Caki2 (cell line): ENCODE results near the gene HSPB7. TPM values are rescaled to one million over a fixed set of nuclear protein-coding genes. Genes with fewer than 3 reads are reported as not detected.
"Not testable (repeated sequence)": the region's sequence is repeated elsewhere in the genome, so short reads cannot be mapped to it uniquely, and the experiment has no call there.

ENCODE experiments used
- DNase-seq: peaks from one replicate; pipeline ENCODE4 v3.0.0-alpha.2; 2015; ENCODE audit warnings: low read depth
- in situ Hi-C: cut with HindIII; loops from 2 replicates; pipeline ENCODE4 v1.10.0; 2016; ENCODE audit warnings: low sequenced_read_pairs, low pct_unique_long_range_greater_than_20kb, mixed read lengths
- total RNA-seq: library from RNA; depleted of rRNA; stranded (reverse); fragments of >200 nt; shearing (Covaris generic); gene quantifications from 2 replicates; pipeline ENCODE4 v1.2.3, GENCODE V29; 2014; ENCODE audit warnings: low replicate concordance

The HSPB7 gene
- total RNA-seq, 1 experiment from 2014 or later: not detected

DNA sequence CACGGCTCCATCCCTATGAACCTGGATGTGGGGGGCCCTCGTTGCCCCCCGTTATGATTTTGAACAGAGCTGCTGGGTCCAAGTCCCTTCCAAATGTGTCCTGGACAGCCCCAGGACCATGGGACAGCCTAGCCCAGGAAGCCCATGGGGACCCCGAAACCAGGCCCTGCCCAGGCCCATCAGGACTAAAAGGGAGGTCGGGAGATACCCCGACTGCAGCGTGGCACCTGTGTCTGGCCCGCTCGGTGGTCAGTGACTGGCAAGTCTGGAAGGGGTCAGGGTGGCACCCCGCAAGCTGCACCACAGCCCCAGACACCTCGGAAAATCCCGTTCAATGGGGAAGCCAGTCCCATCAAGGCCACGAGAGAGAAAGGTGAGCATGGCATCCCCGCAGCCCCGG lies 24.2 kb downstream of the HSPB7 start:
- in situ Hi-C loops: no loop called here
- no peak for DNase-seq

DNA sequence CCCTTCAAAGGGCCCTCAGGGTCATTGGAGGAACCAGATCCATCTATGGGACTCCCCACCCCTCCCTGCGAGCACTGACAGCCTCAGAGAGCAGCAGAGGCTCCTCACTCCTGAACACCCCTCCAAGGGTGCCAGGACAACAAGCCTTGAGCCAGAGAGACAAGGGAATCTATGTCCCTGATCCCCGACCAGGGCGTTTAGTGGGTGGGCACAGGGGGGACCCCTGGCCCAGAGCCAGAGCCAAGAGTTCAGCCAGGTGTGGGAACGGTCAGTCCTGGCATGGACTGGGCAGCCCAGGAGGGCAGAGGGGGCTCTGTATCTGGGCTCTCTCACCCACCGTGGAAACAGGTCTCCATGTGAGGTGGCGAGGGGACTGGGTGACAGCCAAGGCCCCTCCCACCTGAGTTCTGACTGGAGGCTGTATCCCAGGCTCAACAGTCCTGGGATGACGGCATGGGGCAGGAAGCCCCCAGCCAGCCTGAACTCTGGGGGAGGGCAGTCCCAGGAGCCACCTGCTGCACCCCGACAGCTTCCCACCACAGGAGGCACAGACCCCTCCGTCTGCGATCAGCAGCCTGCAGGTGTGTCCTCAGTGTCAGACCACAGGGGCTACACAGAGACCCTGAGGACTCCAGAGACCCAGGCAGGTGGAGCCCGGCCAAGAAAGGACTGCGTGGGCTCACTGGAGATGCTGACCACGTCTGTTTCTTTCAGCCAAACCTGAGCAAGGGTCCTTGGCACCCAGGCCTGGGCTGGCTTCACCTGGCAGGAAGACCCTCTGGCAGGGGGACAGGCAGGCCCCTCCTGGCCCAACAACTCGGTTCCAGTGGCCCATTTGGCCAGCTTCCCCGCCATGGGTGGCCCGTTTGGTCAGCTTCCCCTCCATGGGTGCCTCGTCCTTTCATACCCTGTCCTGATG lies 25.0 kb downstream of the HSPB7 start:
- in situ Hi-C loops: no loop called here
- no peak for DNase-seq

DNA sequence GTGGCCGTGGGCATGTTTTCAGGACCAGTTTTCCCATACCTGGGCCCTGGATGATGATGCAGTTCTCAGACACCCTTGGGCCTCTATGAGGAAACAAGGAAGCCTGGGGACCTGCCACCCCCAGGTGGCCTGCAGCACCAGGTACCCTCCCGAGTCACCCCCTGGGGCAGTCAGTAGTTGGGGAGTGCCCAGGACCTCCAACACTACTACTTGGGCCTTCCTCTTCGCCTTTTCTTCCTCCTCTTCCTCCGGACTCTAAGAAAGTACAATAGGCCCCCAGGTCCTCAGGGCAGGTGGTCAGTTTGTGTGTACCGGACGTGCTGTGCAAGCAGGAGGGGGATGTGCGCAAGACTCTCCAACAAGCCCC lies 25.7 kb downstream of the HSPB7 start:
- no peak for DNase-seq
- in situ Hi-C loops: no loop called here

DNA sequence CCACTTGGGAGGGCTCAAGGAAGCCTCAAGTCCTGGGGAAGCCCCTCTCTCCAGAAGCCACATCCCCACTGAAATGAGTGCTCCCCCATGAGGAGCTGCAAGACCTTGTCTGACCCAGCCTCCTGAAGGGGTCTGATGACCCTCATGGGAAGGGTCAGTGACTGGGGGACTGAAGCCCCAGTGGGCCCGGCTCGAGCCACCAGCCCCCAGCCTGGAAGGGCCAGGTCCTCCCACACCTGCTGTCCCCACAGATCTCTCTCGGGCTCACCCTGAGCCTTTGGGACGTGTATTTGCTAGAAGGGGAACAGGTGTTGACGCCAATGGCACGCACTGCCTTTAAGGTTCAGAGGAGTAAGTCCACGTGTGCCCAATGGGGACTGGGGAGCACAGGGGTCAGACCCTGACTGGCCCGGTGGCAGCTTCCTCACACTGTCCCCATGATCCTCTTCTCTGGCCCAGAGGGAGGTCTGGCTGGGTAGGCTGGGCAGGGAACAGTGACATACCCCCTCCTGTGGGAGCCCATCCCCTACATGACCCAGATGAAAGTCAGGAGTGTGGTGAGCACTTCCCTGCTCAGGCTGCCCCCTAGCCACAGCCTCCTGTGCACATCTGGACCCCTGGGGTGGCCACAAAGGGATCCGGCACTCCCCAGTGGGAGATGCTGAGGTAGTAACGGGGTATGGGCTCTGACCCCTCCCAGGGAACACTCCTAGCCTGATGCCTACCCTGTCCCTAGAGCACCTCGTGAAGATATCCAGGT lies 26.2 kb downstream of the HSPB7 start:
- in situ Hi-C loops: no loop called here
- no peak for DNase-seq

DNA sequence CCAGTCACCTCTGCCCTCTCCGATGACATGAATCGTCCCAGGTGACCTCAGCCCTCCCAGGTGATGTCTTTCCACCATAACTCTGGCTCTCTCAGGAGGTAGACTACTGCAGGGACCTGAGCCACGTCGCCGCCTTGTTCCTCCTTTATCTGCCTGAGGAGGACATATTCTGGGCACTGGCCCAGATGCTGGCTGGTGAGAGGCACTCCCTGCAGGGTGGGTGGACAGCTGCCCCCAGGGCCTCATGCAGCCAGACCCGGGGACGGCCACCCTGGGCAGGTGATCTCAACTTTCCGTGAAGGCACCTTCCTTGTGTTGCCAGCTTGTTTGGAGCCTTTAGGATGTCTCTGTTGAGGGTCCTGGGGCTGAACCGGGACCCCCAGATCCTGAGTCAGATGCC lies 28.1 kb downstream of the HSPB7 start:
- DNase-seq: no peak
- in situ Hi-C loops: no loop called here

DNA sequence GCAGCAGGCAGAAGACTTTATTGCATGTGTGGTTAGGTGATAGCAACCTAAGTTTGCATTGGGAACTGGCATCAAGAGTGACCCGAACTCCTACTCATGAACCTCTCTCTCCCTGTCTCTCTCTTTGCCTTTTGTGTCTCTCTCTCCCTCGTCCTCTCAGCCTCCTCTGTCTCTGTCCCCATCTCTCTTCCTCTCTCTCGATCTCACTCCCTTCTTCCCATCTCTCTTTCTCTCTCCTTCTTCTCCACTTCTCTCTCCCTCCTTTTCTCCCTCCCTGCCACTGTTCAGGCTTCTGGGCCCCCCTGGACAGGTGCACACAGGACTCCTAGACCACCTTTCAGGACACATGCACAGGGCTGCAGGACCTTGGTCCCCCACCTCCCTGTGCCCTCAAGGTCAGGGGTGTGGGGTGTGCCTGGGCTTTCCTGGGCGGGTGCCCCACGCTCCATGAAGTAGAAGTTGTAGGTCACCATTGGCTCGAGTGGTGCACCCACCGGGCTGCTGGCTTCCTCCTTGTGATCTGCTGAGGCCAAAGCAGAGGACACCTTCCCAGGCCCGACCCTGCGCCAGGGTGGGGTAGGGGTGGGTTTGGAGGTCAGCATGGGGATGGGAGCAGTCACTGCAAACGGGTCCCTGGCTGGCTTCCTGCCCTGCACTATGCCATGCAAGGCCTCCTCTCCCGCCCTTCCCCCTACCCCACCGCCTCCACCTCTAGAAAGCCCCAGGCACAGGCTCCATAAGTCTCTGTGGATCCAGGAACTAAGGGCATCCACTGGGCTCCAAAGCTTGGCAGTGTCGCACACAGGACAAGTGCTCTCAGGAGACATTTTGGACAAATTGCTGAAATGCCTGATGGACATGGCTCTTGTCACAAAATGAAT lies 28.7 kb downstream of the HSPB7 start:
- no peak for DNase-seq
- in situ Hi-C loops: no loop called here

DNA sequence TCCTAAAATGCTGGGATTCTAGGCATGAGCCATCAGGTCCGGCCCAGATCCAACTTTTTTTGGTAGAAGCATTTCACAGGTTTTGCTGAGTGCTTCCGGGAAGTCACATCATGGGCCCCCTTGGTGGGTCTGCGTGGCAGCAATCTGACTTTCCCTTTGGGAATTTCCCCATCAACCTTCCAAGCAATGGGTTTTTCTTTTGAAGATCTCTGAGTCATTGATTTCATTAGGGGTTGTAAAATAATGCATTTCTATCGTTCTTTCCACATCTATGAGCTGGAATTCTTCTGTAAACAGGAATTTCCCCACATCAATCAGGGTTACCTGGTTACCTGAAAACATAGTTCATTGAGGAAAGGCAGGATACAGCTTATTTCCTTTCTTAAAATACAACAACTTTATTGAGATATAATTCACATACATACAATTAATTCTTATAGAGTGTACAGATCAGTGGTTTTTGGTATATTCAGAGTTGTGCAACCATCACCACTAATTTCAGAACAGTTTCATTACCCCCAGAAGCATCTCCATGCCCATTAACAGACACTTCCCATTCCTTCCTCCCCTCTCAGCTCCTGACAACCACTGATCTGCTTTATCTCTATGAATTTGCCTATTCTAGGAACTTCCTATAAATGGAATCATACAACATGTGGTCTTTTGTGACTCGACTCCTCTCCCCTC lies 32.1 kb downstream of the HSPB7 start:
- in situ Hi-C loops: no loop called here
- DNase-seq: peak; percentile 13

DNA sequence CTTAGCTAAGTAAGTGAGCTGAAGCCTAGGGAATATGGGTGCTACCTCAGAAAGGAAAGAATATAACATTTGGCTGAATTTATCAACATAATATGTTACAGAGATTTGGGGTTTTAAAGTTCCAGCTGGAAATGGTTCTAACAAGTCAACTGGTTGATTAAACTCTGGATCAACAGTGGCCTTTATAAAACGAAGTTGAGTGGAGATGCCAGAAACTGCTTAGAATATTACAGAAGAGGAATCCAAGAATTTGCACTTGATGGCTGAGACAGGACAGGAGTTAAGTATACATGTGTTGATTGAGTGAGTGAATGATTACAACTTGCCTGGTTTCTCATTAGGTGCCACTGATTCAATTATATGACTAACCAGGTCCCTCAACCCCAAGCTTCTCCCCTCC lies 34.6 kb downstream of the HSPB7 start:
- in situ Hi-C loops: no loop called here
- DNase-seq: no peak

DNA sequence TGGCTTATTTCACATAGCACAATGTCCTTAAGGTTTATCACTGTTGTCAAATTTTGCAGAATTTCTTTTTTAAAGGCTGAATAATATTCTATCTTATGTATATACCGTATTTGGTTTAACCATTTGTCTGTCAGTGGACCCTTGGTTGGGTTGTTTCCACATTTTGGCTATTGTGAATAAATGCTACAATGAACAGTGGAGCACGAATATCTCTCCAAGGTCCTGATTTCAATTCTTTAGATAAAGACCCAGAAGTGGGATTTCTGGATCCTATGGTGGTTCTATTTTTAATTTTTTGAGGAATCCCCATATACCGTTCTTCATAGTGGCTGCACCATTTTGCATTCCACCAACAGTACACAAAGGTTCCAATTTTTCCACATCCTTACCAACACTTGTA lies 36.2 kb downstream of the HSPB7 start:
- no peak for DNase-seq
- in situ Hi-C loops: no loop called here

DNA sequence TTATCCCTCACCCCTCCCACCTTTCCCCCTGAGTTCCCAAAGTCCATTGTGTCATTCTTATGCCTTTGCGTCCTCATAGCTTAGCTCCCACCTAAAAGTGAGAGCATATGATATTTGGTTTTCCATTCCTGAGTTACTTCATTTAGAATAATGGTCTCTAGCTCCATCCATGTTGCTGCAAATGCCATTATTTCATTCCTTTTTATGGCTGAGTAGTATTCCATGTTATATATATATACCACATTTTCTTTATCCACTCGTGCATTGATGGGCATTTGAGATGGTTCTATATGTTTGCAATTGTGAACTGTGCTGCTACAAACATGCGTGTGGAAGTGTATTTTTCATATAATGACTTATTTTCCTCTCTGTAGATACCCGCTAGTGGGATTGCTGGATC lies 39.9 kb downstream of the HSPB7 start:
- DNase-seq, in situ Hi-C loops: not testable (repeated sequence)

DNA sequence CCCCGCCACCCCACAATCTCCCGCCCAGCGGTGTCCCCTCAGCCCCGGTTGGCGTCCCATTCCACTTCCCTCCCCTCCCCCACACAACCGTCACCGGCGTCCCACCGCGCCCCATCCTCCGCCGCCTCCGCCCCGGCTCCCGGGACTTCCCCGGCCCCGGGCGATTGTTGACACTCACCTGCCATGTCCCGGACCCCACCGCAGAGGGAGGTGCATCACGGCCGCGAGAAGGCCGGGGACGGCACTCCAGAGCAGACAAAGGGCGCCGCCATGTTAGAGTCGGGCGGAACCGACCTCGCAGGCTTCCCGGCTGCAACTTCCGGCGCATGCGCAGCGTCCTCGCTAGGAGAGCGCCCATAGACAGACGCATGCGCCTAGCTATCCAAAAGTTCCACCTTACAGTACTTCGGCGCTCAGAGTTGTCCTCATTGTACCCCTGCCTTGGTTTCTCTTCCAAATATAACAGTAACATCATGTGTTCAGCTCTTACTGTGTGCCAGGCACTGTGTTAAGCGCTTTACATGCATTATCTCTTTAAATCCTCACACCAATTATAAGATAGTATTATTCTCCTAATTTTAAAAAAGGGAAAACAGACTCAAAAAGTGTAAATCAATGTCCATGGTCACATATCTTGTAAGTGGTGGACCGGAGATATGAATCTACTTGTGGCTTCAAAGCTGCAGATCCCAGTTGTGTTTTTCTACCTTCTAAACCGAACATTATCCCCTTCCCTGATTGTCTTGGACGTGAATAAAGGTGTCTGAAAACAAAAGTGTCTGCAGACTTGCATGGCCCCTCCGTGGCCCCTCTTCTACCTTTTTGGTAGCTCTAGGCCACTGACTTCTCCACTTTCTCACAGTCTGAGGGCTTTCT lies 41.8 kb downstream of the HSPB7 start, which contains the start of gene ZBTB17:
Gene ZBTB17 (minus strand): TSS at position 297 of the 876 bp plus-strand sequence. CDS start 27,606 bp downstream, outside the sequence.
- peak; percentile 78 for DNase-seq
- in situ Hi-C loops: no loop called here

DNA sequence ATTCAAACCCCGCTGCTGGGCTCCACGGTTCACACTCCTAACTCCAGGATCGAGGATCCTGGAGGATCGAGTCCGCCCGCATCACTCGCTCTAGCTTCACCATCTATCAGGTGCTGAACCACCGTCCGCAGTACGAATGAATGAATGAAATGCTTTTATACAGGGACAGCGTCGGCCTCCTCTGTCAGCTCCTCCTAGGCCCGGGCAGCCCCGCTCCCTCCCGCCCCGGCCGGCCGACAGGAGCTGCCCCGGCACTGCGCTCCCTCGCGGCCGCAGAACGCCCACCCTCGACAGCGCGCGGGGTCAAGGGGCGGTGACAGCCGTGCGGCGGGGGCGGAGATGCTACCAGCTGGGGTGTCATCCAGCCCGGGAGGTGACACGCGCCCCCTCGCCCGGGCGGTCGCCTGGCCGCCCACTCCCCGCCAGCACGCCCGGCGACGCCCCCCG lies 42.5 kb downstream of the HSPB7 start:
- peak; percentile 36 for DNase-seq
- in situ Hi-C loops: no loop called here

DNA sequence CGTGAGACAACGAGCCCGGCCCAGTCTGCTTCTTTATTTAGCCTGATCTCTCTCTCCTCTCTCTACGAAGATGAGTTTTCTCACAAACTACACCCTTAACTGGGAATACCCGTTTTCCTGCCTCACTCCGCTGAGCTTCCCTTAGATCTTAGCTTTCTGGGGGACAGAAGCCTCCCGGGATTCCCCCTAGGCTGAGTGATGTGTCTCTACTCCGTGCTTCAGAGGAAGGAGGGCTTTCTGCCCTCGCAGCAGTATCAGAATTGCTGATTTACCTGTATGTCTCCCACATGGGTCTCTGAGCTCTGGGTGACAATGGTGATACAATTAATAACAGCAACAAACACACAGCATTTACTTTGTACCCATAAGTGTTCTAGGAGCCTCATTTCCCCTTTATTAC lies 43.0 kb downstream of the HSPB7 start:
- DNase-seq: no peak

DNA sequence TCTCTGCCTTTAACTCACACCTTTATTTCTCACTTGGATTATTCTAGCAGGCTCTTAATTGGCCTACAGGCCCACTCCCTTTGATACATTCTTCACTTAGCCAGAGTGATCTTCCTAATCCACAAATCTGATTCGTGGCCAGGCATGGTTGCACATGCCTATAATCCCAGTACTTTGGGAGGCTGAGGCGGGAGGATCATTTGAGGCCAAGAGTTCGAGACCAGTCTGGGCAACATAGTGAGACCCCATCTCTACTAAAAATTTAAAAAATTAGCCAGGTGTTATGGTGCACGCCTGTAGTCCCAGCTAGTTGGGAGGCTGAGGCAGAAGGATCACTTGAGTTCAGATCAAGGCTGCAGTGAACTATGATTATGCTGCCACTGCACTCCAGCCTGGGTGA lies 44.1 kb downstream of the HSPB7 start:
- in situ Hi-C loops: no loop called here
- DNase-seq: no peak

More for the DNA sequence above, 43.0 kb downstream of the HSPB7 start:
- in situ Hi-C loops: no loop called here

DNA sequence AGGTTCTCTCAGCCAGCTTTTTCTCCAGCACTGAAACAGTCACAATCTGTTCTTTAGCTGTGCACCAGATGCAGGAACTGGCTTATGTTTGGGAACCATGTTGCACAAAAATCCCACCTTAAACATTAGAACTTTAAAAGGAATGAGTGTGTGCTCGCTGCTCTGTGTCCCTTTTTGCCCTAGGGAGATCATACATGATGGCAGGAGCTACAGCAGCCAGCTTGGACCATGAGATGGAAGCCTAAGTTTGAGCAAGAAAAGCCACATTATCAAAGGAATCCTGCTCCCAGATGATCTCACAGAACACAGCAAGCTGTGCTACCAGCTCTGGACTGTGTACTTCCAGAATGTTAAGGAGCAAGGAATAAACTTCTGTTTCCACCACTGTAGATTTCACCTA lies 45.4 kb downstream of the HSPB7 start:
- in situ Hi-C loops: no loop called here
- no peak for DNase-seq

DNA sequence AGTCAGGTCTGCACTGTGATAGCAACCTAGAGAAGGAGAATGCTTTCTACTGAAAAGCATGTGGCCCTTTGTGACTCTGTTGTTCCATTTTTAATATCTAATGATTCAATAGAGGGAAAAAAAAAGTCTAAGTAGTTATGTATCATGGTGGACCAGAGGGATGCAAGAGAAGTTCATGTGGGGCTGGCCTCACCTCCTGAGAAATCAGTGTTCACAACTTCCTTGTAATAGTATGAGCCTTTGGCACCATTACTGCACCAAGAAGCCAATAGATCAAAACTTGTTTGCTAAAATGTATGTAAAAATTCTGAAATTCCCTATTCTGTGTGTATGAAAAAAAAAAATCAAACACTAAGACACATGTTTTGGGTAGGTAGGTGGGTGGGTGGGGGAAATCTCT lies 46.9 kb downstream of the HSPB7 start:
- in situ Hi-C loops: no loop called here
- DNase-seq: no peak

DNA sequence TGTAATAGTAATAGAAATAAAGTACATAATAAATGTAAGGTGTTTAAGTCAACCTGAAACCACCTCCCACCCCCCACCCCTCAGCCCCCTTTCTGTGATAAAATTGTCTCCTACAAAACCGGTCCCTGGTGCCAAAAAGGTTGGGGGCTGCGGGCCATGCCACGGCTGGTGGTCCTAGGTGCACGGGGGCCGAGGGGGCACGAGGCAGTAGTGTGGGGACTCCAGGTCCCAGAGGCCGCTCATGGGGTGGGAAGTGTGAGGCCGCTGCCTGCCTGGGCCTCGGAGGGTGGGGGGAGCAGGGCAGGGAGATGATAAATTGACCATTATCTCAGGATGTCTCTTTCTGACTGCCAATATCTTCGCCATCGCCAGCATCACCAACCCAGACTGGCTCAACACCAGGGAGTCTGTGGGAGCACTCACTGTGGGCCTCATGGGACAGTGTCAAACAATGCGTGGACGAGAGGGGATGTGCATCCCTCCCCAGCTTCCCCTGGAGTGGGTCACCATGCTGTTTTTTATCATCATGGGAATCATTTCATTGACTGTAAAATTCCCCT lies 48.4 kb downstream of the HSPB7 start:
- in situ Hi-C loops: no loop called here
- no peak for DNase-seq
